GM18870 (cell line): Measurements from ENCODE around the gene CCKAR.
"Not testable (repeated sequence)": the region's sequence is repeated elsewhere in the genome, so short reads cannot be mapped to it uniquely, and the experiment has no call there.

Source experiments
- ATAC-seq: cut with Tn5 transposase; IDR thresholded peaks from one replicate; pipeline ENCODE4 v1.9.1; 2021; ENCODE audit warnings: moderate library complexity; ENCODE audit not compliant: unreplicated experiment

Gene CCKAR

GRCh38 chr4:26490111-26490959 is at the start of gene CCKAR:
CCKAR (minus strand) TSS chr4:26490484; CDS start chr4:26490267, 217 bp downstream.
- no peak for ATAC-seq

GRCh38 chr4:26533685-26534084 is 43.4 kb upstream of the CCKAR start:
- no peak for ATAC-seq

- ATAC-seq, result no peak
Measured at GRCh38 chr4:26531491-26532116, 41.3 kb upstream of the CCKAR start.

- no peak for ATAC-seq
Measured at GRCh38 chr4:26530099-26530498, 39.8 kb upstream of the CCKAR start.

- no peak for ATAC-seq
Measured at GRCh38 chr4:26529479-26529878, 39.2 kb upstream of the CCKAR start.

- no peak for ATAC-seq
Measured at GRCh38 chr4:26525771-26526150, 35.5 kb upstream of the CCKAR start.

- ATAC-seq, result no peak
Measured at GRCh38 chr4:26525136-26525770, 35.0 kb upstream of the CCKAR start.

- ATAC-seq, result no peak
Measured at GRCh38 chr4:26524011-26524410, 33.7 kb upstream of the CCKAR start.

GRCh38 chr4:26522478-26522877 is 32.2 kb upstream of the CCKAR start:
- no peak for ATAC-seq

GRCh38 chr4:26520728-26521450 is 30.6 kb upstream of the CCKAR start:
- no peak for ATAC-seq

GRCh38 chr4:26515936-26516335 is 25.7 kb upstream of the CCKAR start:
- ATAC-seq, result no peak

- ATAC-seq, result no peak
Measured at GRCh38 chr4:26510334-26510964, 20.2 kb upstream of the CCKAR start.

GRCh38 chr4:26509681-26510333 is 19.5 kb upstream of the CCKAR start:
- ATAC-seq, result no peak

- no peak for ATAC-seq
Measured at GRCh38 chr4:26507286-26507685, 17.0 kb upstream of the CCKAR start.

GRCh38 chr4:26503844-26504243 is 13.6 kb upstream of the CCKAR start:
- ATAC-seq, result no peak

GRCh38 chr4:26503427-26503826 is 13.1 kb upstream of the CCKAR start:
- no peak for ATAC-seq

- ATAC-seq, result not testable (repeated sequence)
Measured at GRCh38 chr4:26500565-26500999, 10.3 kb upstream of the CCKAR start.

GRCh38 chr4:26496207-26496783 is 6.0 kb upstream of the CCKAR start:
- ATAC-seq, result no peak

- ATAC-seq, result no peak
Measured at GRCh38 chr4:26493461-26493860, 3.2 kb upstream of the CCKAR start.
